Raji (cell line): Measurements from ENCODE around the gene LRRC42.

Source experiments
- POLR2A ChIP-seq: IDR thresholded peaks from 2 replicates; pipeline ENCODE4 v1.6.1; 2011; ENCODE audit warnings: low read depth, low read length, control low read depth; ENCODE audit not compliant: insufficient read depth

Gene LRRC42

GRCh38 chr1:53946252-53947171, at the start of gene LRRC42:
Gene LRRC42 (plus strand): TSS chr1:53946350. CDS start chr1:53952000, 5,650 bp downstream.
- 0 out of 2 replicates have a peak, but pooled peaks have one; percentile 45 for TF ChIP-seq POLR2A

- no peak for TF ChIP-seq POLR2A
These were observed 49.4 kb upstream of the LRRC42 start for GRCh38 chr1:53896635-53897229.

GRCh38 chr1:53899206-53899628, 46.9 kb upstream of the LRRC42 start:
- no peak for TF ChIP-seq POLR2A

GRCh38 chr1:53899708-53900107, 46.4 kb upstream of the LRRC42 start:
- no peak for TF ChIP-seq POLR2A

GRCh38 chr1:53902235-53903138, 43.7 kb upstream of the LRRC42 start:
- no peak for TF ChIP-seq POLR2A

GRCh38 chr1:53905509-53905908, 40.6 kb upstream of the LRRC42 start:
- no peak for TF ChIP-seq POLR2A

- TF ChIP-seq POLR2A = no peak
These were observed 40.0 kb upstream of the LRRC42 start for GRCh38 chr1:53906121-53906520.

- TF ChIP-seq POLR2A = no peak
These were observed 36.2 kb upstream of the LRRC42 start for GRCh38 chr1:53909946-53910345.

GRCh38 chr1:53911442-53911841, 34.7 kb upstream of the LRRC42 start:
- no peak for TF ChIP-seq POLR2A

GRCh38 chr1:53913352-53914033, 32.7 kb upstream of the LRRC42 start:
- no peak for TF ChIP-seq POLR2A

- TF ChIP-seq POLR2A = no peak
These were observed 27.8 kb upstream of the LRRC42 start for GRCh38 chr1:53918343-53918742.

GRCh38 chr1:53919675-53920066, 26.5 kb upstream of the LRRC42 start:
- TF ChIP-seq POLR2A = no peak

GRCh38 chr1:53927376-53927881, 18.7 kb upstream of the LRRC42 start:
- no peak for TF ChIP-seq POLR2A

- TF ChIP-seq POLR2A = no peak
These were observed 16.7 kb upstream of the LRRC42 start for GRCh38 chr1:53929246-53929960.
